ENCODE measurements around the gene TMEM212.

DNA sequence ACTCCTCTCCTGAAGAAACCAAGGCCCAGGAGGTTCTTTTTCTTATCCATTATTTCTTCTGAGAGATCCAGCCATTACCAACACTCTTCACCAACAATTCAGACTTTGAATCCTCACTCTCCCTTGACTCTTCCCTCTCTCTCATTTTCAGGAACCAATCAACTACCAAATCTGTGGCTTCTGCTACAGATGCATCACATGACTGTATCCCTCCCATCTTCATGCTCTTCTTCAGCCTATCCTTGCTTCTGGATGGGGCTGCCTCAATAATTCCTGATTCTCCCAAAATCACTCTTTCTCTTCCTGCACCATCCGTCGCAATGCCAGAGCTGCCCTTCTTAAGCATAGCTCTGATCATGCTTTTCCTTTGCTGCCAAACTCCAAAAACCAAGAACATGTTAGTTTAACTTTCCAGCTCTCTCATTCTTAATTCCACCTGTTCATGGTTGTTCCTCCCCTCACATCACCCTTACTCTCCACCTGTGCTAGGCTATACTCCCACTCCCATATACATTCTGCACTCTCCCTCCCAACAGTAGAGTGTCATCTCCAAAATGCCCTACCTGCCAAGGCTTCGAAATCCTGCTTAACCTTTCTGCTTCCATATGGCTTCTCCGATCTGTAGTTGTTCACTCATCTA is 46.4 kb upstream of the TMEM212 start:
- TF ChIP-seq, protein P1, sequence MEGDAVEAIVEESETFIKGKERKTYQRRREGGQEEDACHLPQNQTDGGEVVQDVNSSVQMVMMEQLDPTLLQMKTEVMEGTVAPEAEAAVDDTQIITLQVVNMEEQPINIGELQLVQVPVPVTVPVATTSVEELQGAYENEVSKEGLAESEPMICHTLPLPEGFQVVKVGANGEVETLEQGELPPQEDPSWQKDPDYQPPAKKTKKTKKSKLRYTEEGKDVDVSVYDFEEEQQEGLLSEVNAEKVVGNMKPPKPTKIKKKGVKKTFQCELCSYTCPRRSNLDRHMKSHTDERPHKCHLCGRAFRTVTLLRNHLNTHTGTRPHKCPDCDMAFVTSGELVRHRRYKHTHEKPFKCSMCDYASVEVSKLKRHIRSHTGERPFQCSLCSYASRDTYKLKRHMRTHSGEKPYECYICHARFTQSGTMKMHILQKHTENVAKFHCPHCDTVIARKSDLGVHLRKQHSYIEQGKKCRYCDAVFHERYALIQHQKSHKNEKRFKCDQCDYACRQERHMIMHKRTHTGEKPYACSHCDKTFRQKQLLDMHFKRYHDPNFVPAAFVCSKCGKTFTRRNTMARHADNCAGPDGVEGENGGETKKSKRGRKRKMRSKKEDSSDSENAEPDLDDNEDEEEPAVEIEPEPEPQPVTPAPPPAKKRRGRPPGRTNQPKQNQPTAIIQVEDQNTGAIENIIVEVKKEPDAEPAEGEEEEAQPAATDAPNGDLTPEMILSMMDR (IDR thresholded peaks at IDR 0.05; ENCODE audit: borderline replicate concordance, extremely low read depth, low read length, poor library complexity, severe bottlenecking), result no peak
- TF ChIP-seq EZH2 (IDR thresholded peaks at IDR 0.05; ENCODE audit: borderline replicate concordance, low read depth, low read length, severe bottlenecking), result no peak
